AG20443 (cell line): ENCODE data around the gene FASTKD2.

Experiments
- DNase-seq: peaks from one replicate; pipeline ENCODE4 v3.0.0; 2012; ENCODE audit warnings: low spot score, mixed read lengths

FASTKD2 gene

DNA sequence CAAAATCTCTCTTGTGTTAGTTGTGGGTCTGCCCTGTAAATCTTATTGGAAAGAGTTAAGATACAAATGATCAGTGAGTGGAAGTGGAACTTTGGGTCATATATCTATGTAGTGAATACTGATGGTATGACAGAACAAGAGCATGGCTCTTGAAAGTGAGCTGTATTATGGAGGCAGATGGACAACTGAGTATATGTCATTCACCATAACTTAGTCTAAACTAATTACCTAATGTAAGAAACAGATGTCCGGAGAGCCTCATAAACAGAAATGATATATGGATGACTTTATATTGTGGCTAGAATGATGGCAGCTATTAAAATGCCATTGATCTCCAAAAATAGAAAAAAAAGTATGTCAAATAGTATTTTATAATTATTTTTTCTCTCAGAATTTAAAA, 72.4 kb downstream of the FASTKD2 start:
- no peak for DNase-seq

DNA sequence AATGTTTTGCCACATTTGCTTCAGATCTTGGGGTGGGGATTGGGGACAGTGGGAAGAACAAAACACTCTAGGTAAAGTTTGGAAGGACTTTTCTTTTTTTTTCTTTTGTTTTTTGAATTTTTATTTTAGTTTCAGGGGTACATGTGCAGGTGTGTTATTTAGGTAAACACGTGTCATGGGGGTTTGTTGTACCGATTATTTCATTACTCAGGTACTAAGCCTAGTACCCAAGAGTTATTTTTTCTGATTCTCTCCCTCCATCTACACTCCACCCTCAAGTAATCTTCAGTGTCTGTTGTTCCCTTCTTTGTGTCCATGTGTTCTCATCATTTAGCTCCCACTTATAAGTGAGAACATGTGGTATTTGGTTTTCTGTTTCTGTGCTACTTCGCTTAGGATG, 73.3 kb downstream of the FASTKD2 start:
- DNase-seq: no peak

- no peak for DNase-seq
Observed at GRCh38 chr2:206840999-206841398, 75.6 kb downstream of the FASTKD2 start.
